GM12878 (cell line): ENCODE results near the gene ADAMTS13. TPM values are rescaled to one million over a fixed set of nuclear protein-coding genes. Genes with fewer than 3 reads are reported as not detected.

Experiments
- ATAC-seq: fragments of 200-7000 bp; cut with Tn5 transposase; 3 replicates; pipeline ENCODE4 v1.9.1; 2020; ENCODE audit warnings: mild to moderate bottlenecking, moderate library complexity
- BruUV-seq: library from RNA; stranded (reverse); fragments of 400-500 nt; replicated peaks from 2 replicates; lab custom pipeline; 2021; lab: Mats Ljungman, UMichigan
- CTCF ChIA-PET: fragments of 300-600 bp; sonication (Branson Sonifier 250); formaldehyde crosslinking; extraction: SDS; loops from one replicate; lab custom pipeline; 2021; ENCODE audit warnings: inconsistent platforms; lab: Yijun Ruan, JAX
- POLR2A ChIA-PET: fragments of 350-600 bp; formaldehyde crosslinking; extraction: SDS; loops from one replicate; lab custom pipeline; 2021; ENCODE audit warnings: inconsistent platforms; lab: Charles Lee
- RAD21 ChIA-PET: fragments of 300-600 bp; sonication (Branson Sonifier 250); formaldehyde crosslinking; loops from one replicate; lab custom pipeline; 2023; ENCODE audit warnings: antibody characterized with exemption; ENCODE audit not compliant: unreplicated experiment; lab: Charles Lee
- SMC1A ChIA-PET: fragments of 300-600 bp; sonication (Branson Sonifier 250); formaldehyde crosslinking; loops from one replicate; lab custom pipeline; 2023; ENCODE audit not compliant: unreplicated experiment, uncharacterized antibody; lab: Charles Lee
- DNase-seq: peaks from one replicate; pipeline ENCODE4 v3.0.0-alpha.2; 2011; ENCODE audit warnings: low read depth, low spot score
- FAIRE-seq: peaks from 3 replicates; lab custom pipeline; 2011; peaks lifted over from hg19 to GRCh38; lab: Jason Lieb, UNC
- H2AFZ ChIP-seq: 2 replicates; pipeline ENCODE4 v1.6.0; 2011; ENCODE audit warnings: low read depth, low read length, control low read depth; ENCODE audit not compliant: control insufficient read depth
- H3K27ac ChIP-seq: 2 replicates; pipeline ENCODE4 v1.5.1; 2011; ENCODE audit warnings: control low read depth; ENCODE audit not compliant: control insufficient read depth, insufficient read depth
- H3K27me3 ChIP-seq, 2 experiments: replicated peaks in 1 of 2; 2 replicates each; pipeline versions ENCODE4 v1.6.0 to v1.6.1; 2011; ENCODE audit warnings: low read length in 1 of 2; ENCODE audit not compliant: control insufficient read depth in 2 of 2, insufficient read depth in 2 of 2
- H3K36me3 ChIP-seq, 2 experiments: 2 replicates each; pipeline ENCODE4 v1.5.1; 2011; ENCODE audit warnings: low read length in 1 of 2; ENCODE audit not compliant: control insufficient read depth in 2 of 2, insufficient read depth in 2 of 2
- H3K4me1 ChIP-seq: 2 replicates; pipeline ENCODE4 v1.6.1; 2011; ENCODE audit warnings: mild to moderate bottlenecking, low read length, moderate library complexity, mixed read lengths; ENCODE audit not compliant: control insufficient read depth, insufficient read depth
- H3K4me2 ChIP-seq: 2 replicates; pipeline ENCODE4 v1.6.0; 2011; ENCODE audit warnings: control low read depth; ENCODE audit not compliant: control insufficient read depth, insufficient read depth
- H3K4me3 ChIP-seq: fragments of 200-600 bp; sonication (generic); 2 replicates; pipeline ENCODE4 v1.5.1; 2016
- H3K79me2 ChIP-seq: 2 replicates; pipeline ENCODE4 v1.6.0; 2011; ENCODE audit warnings: low read length; ENCODE audit not compliant: control insufficient read depth, insufficient read depth
- H3K9ac ChIP-seq: 2 replicates; pipeline ENCODE4 v1.8.0; 2011; ENCODE audit warnings: low read length, control low read depth, mixed read lengths; ENCODE audit not compliant: control insufficient read depth, insufficient read depth
- H3K9me3 ChIP-seq: replicated peaks from 3 replicates; pipeline ENCODE4 v1.5.1; 2011; ENCODE audit warnings: mild to moderate bottlenecking, low read length; ENCODE audit not compliant: control insufficient read depth, insufficient read depth
- H4K20me1 ChIP-seq: 2 replicates; pipeline ENCODE4 v1.6.0; 2011; ENCODE audit not compliant: control insufficient read depth, insufficient read depth
- EGR1 ChIP-seq, 2 experiments: IDR thresholded peaks; 1 replicate in 1 of 2; 2 replicates in 1 of 2; pipeline ENCODE4 v1.6.1; 2011 to 2012; ENCODE audit warnings: low read depth in 2 of 2, low read length in 2 of 2, borderline replicate concordance in 1 of 2, mild to moderate bottlenecking in 1 of 2, moderate library complexity in 1 of 2
- EP300 ChIP-seq, 2 experiments: fragments of 150-350 bp in 1 of 2; IDR thresholded peaks; 2 replicates each; pipeline ENCODE4 v1.6.1; 2011 to 2012; ENCODE audit warnings: low read depth in 2 of 2, low read length in 2 of 2, borderline replicate concordance in 1 of 2, improper control_type of control experiment in 1 of 2, inconsistent platforms in 1 of 2; ENCODE audit not compliant: control insufficient read depth in 1 of 2
- GABPA ChIP-seq: IDR thresholded peaks from 2 replicates; pipeline ENCODE4 v1.6.1; 2014; ENCODE audit warnings: antibody characterized with exemption, low read depth, mild to moderate bottlenecking, inconsistent platforms
- IKZF2 ChIP-seq, 2 experiments: fragments of 450-650 bp; IDR thresholded peaks; 2 replicates each; pipeline ENCODE4 v1.6.1; 2017; ENCODE audit warnings: mild to moderate bottlenecking in 2 of 2, moderate library complexity in 2 of 2
- KAT2A ChIP-seq: conservative IDR thresholded peaks from 2 replicates; pipeline ENCODE4 v1.6.1; 2011; ENCODE audit warnings: low read depth, low read length; ENCODE audit not compliant: control insufficient read depth
- NFIC ChIP-seq: IDR thresholded peaks from 2 replicates; pipeline ENCODE4 v1.6.1; 2012; ENCODE audit warnings: low read depth, mild to moderate bottlenecking, inconsistent platforms, low read length, moderate library complexity
- PAX5 ChIP-seq: IDR thresholded peaks from 2 replicates; pipeline ENCODE4 v1.6.1; 2011; ENCODE audit warnings: low read depth, low read length, borderline replicate concordance
- PAX8 ChIP-seq: fragments of 450-650 bp; IDR thresholded peaks from 2 replicates; pipeline ENCODE4 v1.6.1; 2017; ENCODE audit warnings: mild to moderate bottlenecking, moderate library complexity
- POU2F2 ChIP-seq: IDR thresholded peaks from 3 replicates; pipeline ENCODE4 v1.6.1; 2011; ENCODE audit warnings: low read depth, mild to moderate bottlenecking, low read length, borderline replicate concordance
- SP1 ChIP-seq: IDR thresholded peaks from one replicate; pipeline ENCODE4 v1.6.1; 2011; ENCODE audit warnings: low read depth, low read length
- SREBF2 ChIP-seq: IDR thresholded peaks from 2 replicates; pipeline ENCODE4 v1.6.1; 2012; ENCODE audit warnings: mild to moderate bottlenecking, low read length
- YBX1 ChIP-seq: fragments of 450-650 bp; IDR thresholded peaks from 2 replicates; pipeline ENCODE4 v1.6.1; 2016; ENCODE audit warnings: antibody characterized with exemption
- ZSCAN29 ChIP-seq: fragments of 450-650 bp; IDR thresholded peaks from 2 replicates; pipeline ENCODE4 v1.6.1; 2017; ENCODE audit warnings: mild to moderate bottlenecking, moderate library complexity
- WGBS: methylation state at CpG from one replicate; pipeline ENCODE4 v1.1.6; 2016; ENCODE audit warnings: low lambda C conversion rate; ENCODE audit not compliant: insufficient replicate concordance, insufficient coverage; ENCODE audit errors: missing lambda C conversion rate; 5-methylcytosine and 5-hydroxymethylcytosine counted together
- in situ Hi-C: fragments of 300-500 bp; cut with MboI; formaldehyde crosslinking; loops from 9 replicates; pipeline ENCODE4 v1.14.3; 2018; ENCODE audit warnings: mixed read lengths
- intact Hi-C: fragments of 100-400 bp; cut with micrococcal nuclease; formaldehyde crosslinking; loops from one replicate; pipeline ENCODE4 v1.14.2; 2022; ENCODE audit not compliant: unreplicated experiment
- polyA plus RNA-seq, 11 experiments: library from polyadenylated mRNA; depleted of rRNA in 4 of 11; unstranded in 6 of 11; stranded (reverse) in 5 of 11; fragments of >200 nt; fragmentation: Nextera tagmentation in 4 of 11; fragmentation: Illumina TruSeq in 1 of 11; extraction: Ambion mirVana in 4 of 11; extraction: Trizol in 1 of 11; gene quantifications; 1 replicate in 1 of 11; 2 replicates in 10 of 11; pipeline versions ENCODE4 v1.2.1 to v1.2.3, GENCODE V29; 2011 to 2016; ENCODE audit warnings: inconsistent platforms in 2 of 11, missing spikeins in 2 of 11, low read depth in 1 of 11
- total RNA-seq, 4 experiments: library from RNA; depleted of rRNA in 3 of 4; stranded (reverse); fragments of >200 nt in 3 of 4; fragmentation: Illumina TruSeq in 1 of 4; extraction: Trizol in 1 of 4; gene quantifications; 2 replicates each; pipeline versions ENCODE4 v1.2.1 to v1.2.3, GENCODE V29; 2013 to 2021
- TF ChIP-seq, protein P1 (sequence below): fragments of 450-650 bp; IDR thresholded peaks from 2 replicates; pipeline ENCODE4 v1.6.1; 2017; ENCODE audit warnings: mild to moderate bottlenecking

The ADAMTS13 gene
- total and polyA plus RNA-seq, 10 of the 15 experiments (the other 5 are each of a cell fraction or from before 2014, with no cell fraction given): 0.08 to 2.4 (median 0.28) TPM

DNA sequence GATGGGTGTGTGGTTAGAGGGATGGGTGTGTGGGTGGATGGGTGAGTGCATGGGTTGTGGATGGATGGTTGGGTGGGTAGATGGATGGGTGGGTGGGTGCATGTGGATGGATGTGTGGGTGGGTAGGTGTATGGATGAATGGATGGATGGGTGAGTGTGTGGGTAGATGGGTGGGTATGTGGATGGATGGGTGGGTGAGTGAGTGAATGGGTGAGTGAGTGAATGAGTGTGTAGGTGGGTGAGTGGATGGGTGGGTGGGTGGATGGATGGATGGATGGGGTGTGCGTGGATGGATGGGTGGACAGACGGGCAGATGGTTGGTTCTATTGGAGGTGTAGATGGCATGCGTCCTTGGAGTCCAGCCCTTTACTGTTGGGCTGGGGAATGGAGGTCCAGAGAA is 28.8 kb upstream of the ADAMTS13 start:
- no peak overlapping the region for H3K4me3 ChIP-seq
- in situ Hi-C loops (no loop called here), intact Hi-C loops (no loop called here)
- H3K4me2 ChIP-seq: no peak overlapping the region
- no peak overlapping the region for H3K27ac ChIP-seq
- H3K27me3 ChIP-seq: no peaks in the 10 kb centered on the region
- POLR2A ChIA-PET: no interaction called here
- DNase-seq (no peak), FAIRE-seq (no peak), ATAC-seq (no peak)
- no peaks in the 10 kb centered on the region for H4K20me1 ChIP-seq
- H3K79me2 ChIP-seq: no peaks in the 10 kb centered on the region
- H3K36me3 ChIP-seq: no peaks in the 10 kb centered on the region
- no peak for TF ChIP-seq PAX5
- BruUV-seq: no TSS peak
- no peak overlapping the region for H2AFZ ChIP-seq
- no peaks in the 10 kb centered on the region for H3K9me3 ChIP-seq
- SMC1A ChIA-PET: no interaction called here
- no peak overlapping the region for H3K9ac ChIP-seq
- no peaks in the 10 kb centered on the region for H3K4me1 ChIP-seq
- RAD21 ChIA-PET: interaction anchor here (1.2 kb wide), 1 partner anchor 16 kb away, joined by 4 read pairs; no protein-coding TSS in a partner anchor
- CTCF ChIA-PET: no interaction called here
- WGBS: 80% methylated on average over 1 of the region's 3 CpGs

DNA sequence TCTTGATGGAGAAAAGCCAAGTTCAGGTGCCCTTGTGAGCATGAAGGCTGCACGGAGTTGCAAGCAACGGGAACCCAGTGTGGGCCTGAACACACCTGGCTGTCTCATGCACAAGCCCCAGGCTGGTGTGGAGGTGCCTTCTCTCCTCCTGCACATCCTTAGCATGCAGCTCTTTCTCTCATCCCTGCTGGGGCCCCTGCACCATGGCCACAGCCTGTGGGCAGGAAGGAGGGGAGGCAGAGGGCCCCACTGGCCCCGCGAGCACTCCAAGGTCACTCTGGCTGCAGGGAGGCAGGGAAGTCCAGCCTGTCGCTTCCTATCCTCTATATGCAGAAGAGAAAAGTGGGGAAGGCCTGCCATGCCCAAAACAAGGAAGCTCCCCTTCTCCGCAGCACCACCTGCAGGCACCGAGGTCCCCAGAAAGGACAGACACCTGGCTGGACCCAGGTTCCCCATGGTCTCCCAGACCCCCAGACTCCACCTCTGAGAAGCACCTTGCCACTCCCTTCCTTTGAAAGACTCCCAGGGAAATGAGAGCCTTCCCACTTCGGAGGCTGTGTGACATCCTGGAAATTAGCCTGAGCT is 27.4 kb upstream of the ADAMTS13 start:
- POLR2A ChIA-PET: no interaction called here
- TF ChIP-seq PAX8: no peak
- no peak for TF ChIP-seq EGR1 (IDR thresholded peaks at IDR 0.05; ENCODE audit: borderline replicate concordance in 1 of 2, low read depth in 2 of 2, low read length in 2 of 2)
- no peak for TF ChIP-seq NFIC
- no peak for TF ChIP-seq YBX1
- TF ChIP-seq POU2F2: no peak
- no peak for TF ChIP-seq SREBF2
- no peak for TF ChIP-seq KAT2A
- no peak for TF ChIP-seq ZSCAN29
- no peak for TF ChIP-seq GABPA
- no peak for TF ChIP-seq EP300 (IDR thresholded peaks at IDR 0.05; ENCODE audit: borderline replicate concordance in 1 of 2, control insufficient read depth in 1 of 2, low read depth in 2 of 2, low read length in 2 of 2)
- TF ChIP-seq, protein P1, sequence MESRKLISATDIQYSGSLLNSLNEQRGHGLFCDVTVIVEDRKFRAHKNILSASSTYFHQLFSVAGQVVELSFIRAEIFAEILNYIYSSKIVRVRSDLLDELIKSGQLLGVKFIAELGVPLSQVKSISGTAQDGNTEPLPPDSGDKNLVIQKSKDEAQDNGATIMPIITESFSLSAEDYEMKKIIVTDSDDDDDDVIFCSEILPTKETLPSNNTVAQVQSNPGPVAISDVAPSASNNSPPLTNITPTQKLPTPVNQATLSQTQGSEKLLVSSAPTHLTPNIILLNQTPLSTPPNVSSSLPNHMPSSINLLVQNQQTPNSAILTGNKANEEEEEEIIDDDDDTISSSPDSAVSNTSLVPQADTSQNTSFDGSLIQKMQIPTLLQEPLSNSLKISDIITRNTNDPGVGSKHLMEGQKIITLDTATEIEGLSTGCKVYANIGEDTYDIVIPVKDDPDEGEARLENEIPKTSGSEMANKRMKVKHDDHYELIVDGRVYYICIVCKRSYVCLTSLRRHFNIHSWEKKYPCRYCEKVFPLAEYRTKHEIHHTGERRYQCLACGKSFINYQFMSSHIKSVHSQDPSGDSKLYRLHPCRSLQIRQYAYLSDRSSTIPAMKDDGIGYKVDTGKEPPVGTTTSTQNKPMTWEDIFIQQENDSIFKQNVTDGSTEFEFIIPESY: no peak
- no peak for TF ChIP-seq SP1
- TF ChIP-seq IKZF2 (IDR thresholded peaks at IDR 0.05): no peak
- FAIRE-seq (no peak), ATAC-seq (no peak), DNase-seq (no peak)
- CTCF ChIA-PET: interaction anchor here (1.3 to 3.2 kb wide), 2 partner anchors 43 to 208 kb away, joined by 5 to 13 read pairs; no protein-coding TSS in a partner anchor
- WGBS: 11% methylated on average over 8 of the region's 8 CpGs
- no TSS peak for BruUV-seq
- no peaks in the 10 kb centered on the region for H3K4me1 ChIP-seq
- in situ Hi-C loops: no loop called here
- H3K4me3 ChIP-seq: no peak overlapping the region
- no peaks in the 10 kb centered on the region for H3K79me2 ChIP-seq
- H2AFZ ChIP-seq: no peak overlapping the region
- intact Hi-C loops: no loop called here
- H3K4me2 ChIP-seq: no peak overlapping the region
- H3K36me3 ChIP-seq: no peaks in the 10 kb centered on the region
- H3K9ac ChIP-seq: no peak overlapping the region
- SMC1A ChIA-PET: no interaction called here
- H3K9me3 ChIP-seq: no peaks in the 10 kb centered on the region
- no peaks in the 10 kb centered on the region for H3K27me3 ChIP-seq
- H4K20me1 ChIP-seq: no peaks in the 10 kb centered on the region
- RAD21 ChIA-PET: interaction anchor here (1.2 kb wide), 1 partner anchor 18 kb away, joined by 4 read pairs; no protein-coding TSS in a partner anchor
- H3K27ac ChIP-seq: no peak overlapping the region
